OCI-M1 (cell line): ENCODE results near the gene ERC1.
A peak's percentile ranks its signal among the peaks of the same experiment; 100 is the strongest.
"Not testable (repeated sequence)": the region's sequence is repeated elsewhere in the genome, so short reads cannot be mapped to it uniquely, and the experiment has no call there.

ENCODE experiments used
- DNase-seq: peaks from one replicate; lab custom pipeline; 2025; lab: John Stamatoyannopoulos, UW

The ERC1 gene

DNA sequence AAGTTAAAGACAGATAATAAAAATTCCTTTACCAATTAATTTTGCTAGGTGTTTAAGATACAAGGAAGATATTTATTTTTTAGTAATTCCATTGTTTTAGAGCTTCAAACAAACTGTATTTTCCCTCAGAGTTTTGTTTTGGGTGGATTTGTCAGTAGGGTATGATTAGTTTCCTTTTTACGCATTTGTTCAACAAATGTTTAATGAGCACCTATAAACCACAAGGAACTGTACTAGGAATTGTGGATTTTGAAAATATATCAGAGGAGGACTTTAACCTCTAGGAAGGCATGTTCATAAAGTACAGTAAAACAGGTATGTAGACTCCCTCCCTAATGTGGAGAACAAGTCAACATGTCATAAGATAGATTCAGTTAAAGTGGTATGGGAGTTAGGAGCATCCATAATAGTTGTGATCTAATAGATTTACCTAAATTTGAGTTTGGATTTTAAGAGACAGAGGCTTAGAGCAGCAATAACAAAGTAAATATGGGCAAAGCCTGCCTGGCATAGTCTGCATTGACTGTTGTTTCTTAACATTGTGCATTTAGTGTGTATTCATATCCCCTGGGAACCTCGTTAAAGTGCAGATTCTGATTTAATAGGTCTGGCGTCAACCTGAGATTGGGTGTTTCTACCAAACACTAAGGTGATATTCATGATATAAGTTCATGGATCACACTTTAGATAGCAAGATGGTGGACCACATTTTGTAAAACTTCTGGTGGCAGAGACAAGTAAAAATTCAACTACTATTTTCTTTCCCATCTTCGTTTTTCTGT, 232.0 kb downstream of the ERC1 start:
- no peak for DNase-seq

DNA sequence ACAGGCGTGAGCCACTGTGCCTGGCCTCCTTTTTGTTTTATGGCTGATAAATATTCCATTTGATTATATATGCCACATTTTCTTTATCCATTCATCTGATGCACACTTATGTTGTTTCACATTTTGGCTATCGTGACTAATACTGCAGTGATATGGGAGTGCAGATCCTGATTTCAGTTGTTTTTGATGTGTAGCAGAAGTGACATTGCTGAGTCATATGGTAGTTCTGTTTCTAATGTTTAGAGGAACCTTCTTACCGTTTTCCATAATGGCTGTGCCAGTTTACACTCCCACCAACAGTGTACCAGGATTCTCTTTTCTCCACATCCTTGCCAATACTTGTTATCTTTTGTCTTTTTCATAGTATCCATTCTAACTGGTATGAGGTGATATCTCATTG, 235.9 kb downstream of the ERC1 start:
- DNase-seq, result peak; percentile 38

- peak; percentile 26 for DNase-seq
These were observed 243.1 kb downstream of the ERC1 start for GRCh38 chr12:1234073-1234472.

GRCh38 chr12:1246637-1247036, 255.6 kb downstream of the ERC1 start:
- peak; percentile 12 for DNase-seq

- DNase-seq, result no peak
These were observed 259.6 kb downstream of the ERC1 start for GRCh38 chr12:1250641-1251040.

- DNase-seq, result no peak
These were observed 261.7 kb downstream of the ERC1 start for GRCh38 chr12:1252758-1253157.

- DNase-seq, result not testable (repeated sequence)
These were observed 264.1 kb downstream of the ERC1 start for GRCh38 chr12:1255125-1255524.

DNA sequence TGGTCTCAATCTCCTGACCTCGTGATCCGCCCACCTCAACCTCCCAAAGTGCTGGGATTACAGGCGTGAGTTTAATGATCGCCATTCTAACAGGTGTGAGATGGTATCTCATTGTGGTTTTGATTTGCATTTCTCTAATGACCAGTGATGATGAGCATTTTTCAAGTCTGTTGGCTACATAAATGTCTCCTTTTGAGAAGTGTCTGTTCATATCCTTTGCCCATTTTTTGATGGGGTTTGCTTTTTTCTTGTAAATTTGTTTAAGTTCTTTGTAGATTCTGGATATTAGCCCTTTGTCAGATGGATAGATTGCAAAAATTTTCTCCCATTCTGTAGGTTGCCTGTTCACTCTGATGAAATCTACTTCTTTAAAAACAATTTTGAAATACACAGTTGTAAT, 264.8 kb downstream of the ERC1 start:
- not testable (repeated sequence) for DNase-seq

DNA sequence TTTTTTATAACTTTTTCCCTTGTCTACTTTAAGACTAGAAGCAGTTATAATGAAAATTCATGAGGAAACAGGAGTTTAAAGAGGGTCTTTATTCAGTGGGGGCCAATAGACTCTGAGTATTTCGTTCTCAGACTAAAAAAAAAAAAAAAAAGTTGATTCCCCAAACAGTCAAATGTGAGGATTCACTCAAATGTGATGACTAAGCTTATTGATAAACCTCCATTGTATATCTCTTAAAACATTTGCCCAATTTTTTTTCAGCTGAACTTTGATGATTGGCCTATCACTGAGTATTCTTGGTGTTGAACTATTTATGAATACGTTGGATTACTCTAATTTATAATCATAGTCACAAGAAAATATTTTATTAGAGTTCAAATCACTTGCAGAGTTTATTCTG, 265.3 kb downstream of the ERC1 start:
- no peak for DNase-seq

DNA sequence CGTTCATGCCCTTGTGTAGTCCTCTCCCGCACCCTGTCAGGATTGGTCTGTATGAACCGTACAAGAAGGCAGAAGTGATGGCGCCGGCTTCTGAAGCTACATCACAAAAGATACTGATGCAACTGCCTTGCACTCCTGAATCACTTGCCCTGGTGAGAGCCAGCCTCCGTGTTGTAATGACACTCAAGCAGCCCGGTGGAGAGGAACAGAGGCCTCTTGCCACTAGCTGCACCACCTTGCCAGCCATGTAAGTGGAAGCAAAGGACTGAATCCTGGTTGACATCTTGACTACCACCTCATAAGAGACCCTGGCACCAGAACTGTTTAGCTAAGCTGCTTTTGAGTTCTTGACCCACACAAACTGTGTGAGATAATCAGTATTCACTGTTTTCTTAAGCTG, 266.0 kb downstream of the ERC1 start:
- no peak for DNase-seq

GRCh38 chr12:1262011-1262410, 271.0 kb downstream of the ERC1 start:
- DNase-seq, result no peak

- DNase-seq, result no peak
These were observed 276.2 kb downstream of the ERC1 start for GRCh38 chr12:1267243-1267642.

DNA sequence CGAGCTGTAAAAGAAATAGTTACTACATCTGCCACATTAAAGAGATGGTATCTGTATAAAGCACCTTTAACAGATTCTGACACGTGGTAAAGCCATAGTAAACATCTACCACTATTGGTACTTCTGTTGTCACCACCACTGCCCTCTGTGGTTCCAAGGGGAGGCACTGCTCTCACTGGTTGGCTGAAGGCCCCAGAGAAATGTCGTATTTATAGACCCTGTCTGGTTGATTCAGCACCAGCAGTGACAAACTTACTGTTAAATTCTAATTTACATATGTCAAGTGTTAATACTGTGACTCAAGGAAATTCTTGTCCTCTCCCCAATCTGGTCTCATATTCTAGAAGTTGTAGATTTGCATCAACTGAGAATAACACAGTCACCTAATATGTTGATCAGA, 281.1 kb downstream of the ERC1 start:
- no peak for DNase-seq

DNA sequence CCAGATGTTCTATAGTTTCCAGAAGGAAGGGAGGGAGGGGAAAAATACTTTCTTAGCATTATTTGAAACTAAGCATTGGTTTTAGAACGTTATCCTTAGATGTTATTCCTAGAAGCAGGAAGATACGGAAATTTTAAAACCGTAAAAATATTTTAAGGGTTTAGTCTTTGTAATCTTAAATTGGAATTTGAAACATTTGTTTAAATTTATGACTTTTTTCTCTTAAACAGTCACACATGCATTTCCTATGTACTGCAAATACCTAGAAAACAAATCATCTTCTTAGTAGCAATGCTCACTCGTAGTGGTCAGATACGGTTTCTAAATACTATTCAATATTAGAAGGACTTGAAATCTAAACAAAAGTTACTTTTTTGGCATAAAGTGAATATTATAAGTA, 282.0 kb downstream of the ERC1 start:
- no peak for DNase-seq

- DNase-seq, result peak; percentile 28
These were observed 286.9 kb downstream of the ERC1 start for GRCh38 chr12:1277905-1278304.

GRCh38 chr12:1279050-1279449, 288.0 kb downstream of the ERC1 start:
- peak; percentile 80 for DNase-seq

- no peak for DNase-seq
These were observed 289.0 kb downstream of the ERC1 start for GRCh38 chr12:1280059-1280458.

GRCh38 chr12:1281683-1282366, 290.8 kb downstream of the ERC1 start:
- no peak for DNase-seq

DNA sequence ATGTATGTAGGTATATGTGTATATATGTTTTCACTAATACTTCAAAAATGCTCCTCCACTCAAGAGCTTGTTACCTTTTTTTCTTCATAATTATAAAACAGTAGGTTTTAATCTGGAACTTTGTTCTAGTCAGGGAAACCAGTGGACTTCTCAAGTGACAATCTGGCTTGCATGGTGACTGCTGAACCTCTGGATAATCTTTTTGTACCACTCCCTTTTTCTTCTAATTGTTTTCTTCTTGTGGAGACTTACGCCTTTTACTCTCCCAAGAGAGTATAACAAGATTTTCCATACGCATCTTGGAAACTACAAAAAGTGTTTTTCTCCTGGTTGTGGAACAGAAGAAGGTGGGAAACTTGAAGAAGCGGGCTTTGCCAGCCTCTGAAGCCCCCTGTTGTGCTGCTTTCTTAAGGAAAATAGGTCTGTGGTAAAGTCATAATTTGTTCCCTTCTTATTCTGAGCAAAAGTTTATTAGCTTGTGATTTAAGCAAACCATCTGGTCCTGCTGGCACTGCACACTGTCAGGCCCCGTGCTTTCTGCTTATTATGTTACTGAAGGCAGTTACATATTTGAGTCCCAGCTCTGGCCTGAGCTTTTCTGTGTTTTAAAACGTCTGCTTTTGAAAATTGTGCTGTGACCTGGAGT, 291.8 kb downstream of the ERC1 start:
- DNase-seq, result no peak

GRCh38 chr12:1283316-1283715, 292.3 kb downstream of the ERC1 start:
- no peak for DNase-seq

GRCh38 chr12:1284611-1285010, 293.6 kb downstream of the ERC1 start:
- no peak for DNase-seq

- DNase-seq, result no peak
These were observed 296.5 kb downstream of the ERC1 start for GRCh38 chr12:1287446-1287975.

GRCh38 chr12:1288333-1288732, 297.3 kb downstream of the ERC1 start:
- DNase-seq, result no peak
